Osteoblast (primary cell): ENCODE data around the gene TRAP1. TPM values are rescaled to one million over a fixed set of nuclear protein-coding genes. Genes with fewer than 3 reads are reported as not detected.

Experiments
- DNase-seq: peaks from one replicate; pipeline ENCODE4 v3.0.0; 2011; ENCODE audit warnings: low spot score, mixed read lengths; ENCODE audit not compliant: insufficient read length; ENCODE audit errors: missing footprints
- H2AFZ ChIP-seq: 2 replicates; pipeline ENCODE4 v1.6.0; 2011; ENCODE audit warnings: mild to moderate bottlenecking, low read length
- H3K27ac ChIP-seq: 2 replicates; pipeline ENCODE4 v1.5.1; 2011; ENCODE audit warnings: mild to moderate bottlenecking, low read depth, low read length, moderate library complexity
- H3K27me3 ChIP-seq: 2 replicates; pipeline ENCODE4 v1.6.0; 2012; ENCODE audit warnings: mild to moderate bottlenecking, control low read depth, inconsistent platforms, low read length, moderate library complexity; ENCODE audit not compliant: insufficient read depth
- H3K36me3 ChIP-seq: 2 replicates; pipeline ENCODE4 v1.5.1; 2011; ENCODE audit warnings: mild to moderate bottlenecking, low read length, control low read depth, moderate library complexity; ENCODE audit not compliant: insufficient read depth
- H3K4me1 ChIP-seq: 2 replicates; pipeline ENCODE4 v1.5.1; 2011; ENCODE audit warnings: mild to moderate bottlenecking, low read length, control low read depth, moderate library complexity; ENCODE audit not compliant: insufficient read depth
- H3K4me2 ChIP-seq: 2 replicates; pipeline ENCODE4 v1.6.0; 2011; ENCODE audit warnings: mild to moderate bottlenecking, low read length; ENCODE audit not compliant: insufficient read depth
- H3K4me3 ChIP-seq: fragments of 200-600 bp; sonication (generic); 3 replicates; pipeline ENCODE4 v1.5.1; 2012; ENCODE audit warnings: mild to moderate bottlenecking, low read length, inconsistent platforms; ENCODE audit not compliant: insufficient read depth
- H3K79me2 ChIP-seq: 2 replicates; pipeline ENCODE4 v1.6.0; 2012; ENCODE audit warnings: mild to moderate bottlenecking, low read length, control low read depth, inconsistent platforms; ENCODE audit not compliant: insufficient read depth
- H3K9me3 ChIP-seq: 2 replicates; pipeline ENCODE4 v1.5.1; 2011; ENCODE audit warnings: low read depth, low read length, control low read depth
- H4K20me1 ChIP-seq: 2 replicates; pipeline ENCODE4 v1.6.0; 2012; ENCODE audit warnings: mild to moderate bottlenecking, low read length, control low read depth; ENCODE audit not compliant: insufficient read depth
- total RNA-seq: library from RNA; depleted of rRNA; stranded (reverse); fragments of >200 nt; gene quantifications from 2 replicates; pipeline ENCODE4 v1.2.3, GENCODE V29; 2012
- TF ChIP-seq, protein P1 (sequence below): IDR thresholded peaks from 2 replicates; pipeline ENCODE4 v1.5.1; 2011; ENCODE audit warnings: mild to moderate bottlenecking, low read depth, low read length, moderate library complexity; ENCODE audit errors: extremely low read depth

The TRAP1 gene
- total RNA-seq, 1 donor, result 56.5 TPM

DNA sequence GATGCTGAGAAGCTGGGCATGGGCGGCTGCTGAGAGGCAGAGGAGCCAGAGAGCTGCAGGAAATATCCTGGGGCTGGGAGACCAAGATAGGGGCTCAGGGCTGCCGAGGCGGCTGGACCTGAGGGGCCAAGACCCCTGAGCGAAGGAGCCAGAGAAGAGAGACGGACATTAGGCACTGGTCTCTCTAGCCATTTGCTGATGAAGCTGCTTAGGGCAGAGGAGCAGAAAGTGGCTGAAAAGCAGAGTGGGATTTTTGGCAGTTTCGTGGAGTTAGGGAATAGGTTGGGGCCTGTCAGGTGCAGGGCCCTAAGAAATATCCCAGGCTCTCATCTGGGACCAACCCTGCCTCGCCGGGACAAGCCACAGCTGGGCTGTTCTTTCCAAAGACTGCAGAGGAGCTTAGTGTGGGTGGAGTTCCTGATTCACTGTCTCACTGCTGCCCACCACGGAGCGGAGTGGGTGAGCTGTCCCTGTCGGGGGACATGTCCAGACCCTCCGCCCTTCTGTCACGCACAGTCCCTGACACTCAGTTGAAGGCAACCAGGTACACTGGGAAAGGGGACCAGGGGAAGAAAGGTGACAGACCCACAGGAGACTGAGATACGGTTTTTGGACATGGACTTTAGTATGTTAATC is 74.1 kb downstream of the TRAP1 start:
- Histone ChIP-seq H3K27ac (no peak overlapping the region), H3K27me3 (no peaks in the 10 kb centered on the region), H3K36me3 (no peaks in the 10 kb centered on the region), H2AFZ (no peak overlapping the region), H3K9me3 (no peaks in the 10 kb centered on the region), H4K20me1 (peaks cover 6% of the 10 kb centered on the region), H3K4me3 (no peak overlapping the region), H3K4me1 (no peaks in the 10 kb centered on the region), H3K4me2 (no peak overlapping the region), H3K79me2 (peaks cover 6% of the 10 kb centered on the region)
- TF ChIP-seq, protein P1, sequence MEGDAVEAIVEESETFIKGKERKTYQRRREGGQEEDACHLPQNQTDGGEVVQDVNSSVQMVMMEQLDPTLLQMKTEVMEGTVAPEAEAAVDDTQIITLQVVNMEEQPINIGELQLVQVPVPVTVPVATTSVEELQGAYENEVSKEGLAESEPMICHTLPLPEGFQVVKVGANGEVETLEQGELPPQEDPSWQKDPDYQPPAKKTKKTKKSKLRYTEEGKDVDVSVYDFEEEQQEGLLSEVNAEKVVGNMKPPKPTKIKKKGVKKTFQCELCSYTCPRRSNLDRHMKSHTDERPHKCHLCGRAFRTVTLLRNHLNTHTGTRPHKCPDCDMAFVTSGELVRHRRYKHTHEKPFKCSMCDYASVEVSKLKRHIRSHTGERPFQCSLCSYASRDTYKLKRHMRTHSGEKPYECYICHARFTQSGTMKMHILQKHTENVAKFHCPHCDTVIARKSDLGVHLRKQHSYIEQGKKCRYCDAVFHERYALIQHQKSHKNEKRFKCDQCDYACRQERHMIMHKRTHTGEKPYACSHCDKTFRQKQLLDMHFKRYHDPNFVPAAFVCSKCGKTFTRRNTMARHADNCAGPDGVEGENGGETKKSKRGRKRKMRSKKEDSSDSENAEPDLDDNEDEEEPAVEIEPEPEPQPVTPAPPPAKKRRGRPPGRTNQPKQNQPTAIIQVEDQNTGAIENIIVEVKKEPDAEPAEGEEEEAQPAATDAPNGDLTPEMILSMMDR, result no peak
- peak; percentile 84 for DNase-seq

DNA sequence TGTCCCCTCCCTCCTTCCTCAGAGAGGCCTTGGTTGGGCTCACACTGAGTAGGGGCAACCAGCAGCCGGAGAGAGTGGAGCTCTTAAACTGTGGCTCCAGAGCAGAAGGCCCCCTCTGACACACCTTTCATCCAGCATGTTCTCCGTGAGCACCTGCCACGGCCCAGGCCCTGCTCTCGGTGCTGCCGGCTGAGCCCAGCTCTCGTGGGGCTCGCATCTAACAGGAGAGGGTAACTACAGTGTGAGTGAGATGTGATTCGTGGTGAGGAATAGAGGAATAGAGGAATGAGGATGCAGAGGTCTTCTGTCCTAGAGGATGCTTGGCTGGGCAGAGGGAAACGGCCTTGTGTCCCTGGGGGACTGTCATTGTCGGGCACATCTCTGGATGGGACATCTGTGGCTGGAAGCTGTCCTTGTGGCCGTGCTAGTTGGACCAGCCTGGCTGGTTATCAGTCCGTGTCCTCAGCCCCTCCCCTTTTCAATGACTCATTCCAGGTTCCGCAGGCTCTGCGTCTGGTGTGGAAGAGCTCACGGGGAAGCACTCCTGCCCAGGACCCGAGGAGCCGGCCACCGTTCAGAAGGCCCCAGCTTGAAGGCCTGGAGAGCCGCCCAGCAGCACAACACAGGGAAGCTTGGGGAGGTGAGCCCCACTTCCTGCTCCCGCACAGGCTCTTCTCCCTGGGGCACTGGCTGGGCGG is 74.8 kb downstream of the TRAP1 start:
- H3K27ac ChIP-seq, result no peak overlapping the region
- H3K36me3 ChIP-seq, result no peaks in the 10 kb centered on the region
- no peak overlapping the region for H3K4me2 ChIP-seq
- H3K4me3 ChIP-seq, result no peak overlapping the region
- H3K4me1 ChIP-seq, result no peaks in the 10 kb centered on the region
- H2AFZ ChIP-seq, result no peak overlapping the region
- peaks cover 9% of the 10 kb centered on the region for H3K79me2 ChIP-seq
- peak; percentile 86 for DNase-seq
- peaks cover 9% of the 10 kb centered on the region for H4K20me1 ChIP-seq
- TF ChIP-seq, protein P1, result no peak
- H3K27me3 ChIP-seq, result no peaks in the 10 kb centered on the region
- no peaks in the 10 kb centered on the region for H3K9me3 ChIP-seq

DNA sequence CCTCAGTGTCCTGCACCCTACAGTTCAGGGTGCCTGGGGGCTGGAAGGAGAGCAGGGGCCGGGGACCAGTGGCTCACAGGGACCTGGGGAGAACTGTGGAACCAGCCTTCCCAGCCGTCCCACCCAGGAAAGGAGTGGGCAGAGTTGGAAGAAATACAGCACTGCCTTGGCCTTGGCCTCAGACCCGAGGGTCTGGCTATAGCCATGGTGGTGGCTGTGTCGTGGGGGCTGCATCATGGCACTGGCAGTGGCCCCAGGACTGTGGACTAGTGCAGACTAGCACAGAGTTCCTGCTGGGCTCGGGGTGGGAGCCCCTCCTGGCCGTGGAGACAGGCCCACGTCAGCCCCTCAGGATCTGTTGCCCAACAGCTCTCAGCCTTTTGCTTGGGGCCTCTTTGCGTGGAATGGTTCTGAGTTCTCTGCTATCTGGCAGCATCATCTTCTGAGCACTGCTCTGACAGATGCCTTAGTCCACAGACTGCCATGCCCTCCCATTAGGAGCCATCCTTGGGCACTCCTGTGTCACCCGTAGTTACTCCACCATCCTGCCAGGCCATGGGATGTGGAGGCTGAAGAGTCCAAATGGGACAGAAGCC is 75.4 kb downstream of the TRAP1 start:
- no peak for DNase-seq
- Histone ChIP-seq H4K20me1 (peaks cover 9% of the 10 kb centered on the region), H3K27ac (no peak overlapping the region), H3K4me2 (no peak overlapping the region), H3K36me3 (no peaks in the 10 kb centered on the region), H3K27me3 (no peaks in the 10 kb centered on the region), H3K9me3 (no peaks in the 10 kb centered on the region), H3K4me1 (no peaks in the 10 kb centered on the region), H2AFZ (no peak overlapping the region), H3K4me3 (no peak overlapping the region), H3K79me2 (peaks cover 13% of the 10 kb centered on the region)
- TF ChIP-seq, protein P1, result no peak
